Left ventricle myocardium inferior (tissue), 1 donor: ENCODE data around the gene KIF11. TPM values are rescaled to one million over a fixed set of nuclear protein-coding genes. Genes with fewer than 3 reads are reported as not detected.

Source experiments
- DNase-seq: peaks from one replicate; pipeline ENCODE4 v3.0.0-alpha.2; 2020
- H3K27ac ChIP-seq: fragments of 200-600 bp; replicated peaks from 2 replicates; pipeline ENCODE4 v1.8.0; 2021
- H3K27me3 ChIP-seq: fragments of 200-600 bp; 2 replicates; pipeline ENCODE4 v1.8.0; 2021; ENCODE audit warnings: low read depth
- H3K36me3 ChIP-seq: fragments of 200-600 bp; 2 replicates; pipeline ENCODE4 v1.8.0; 2021
- H3K4me1 ChIP-seq: fragments of 200-600 bp; 2 replicates; pipeline ENCODE4 v1.8.0; 2021
- H3K4me3 ChIP-seq: fragments of 200-600 bp; 2 replicates; pipeline ENCODE4 v1.8.0; 2021; ENCODE audit warnings: mild to moderate bottlenecking, moderate library complexity
- H3K9me3 ChIP-seq: fragments of 200-600 bp; replicated peaks from 2 replicates; pipeline ENCODE4 v1.8.0; 2021
- CTCF ChIP-seq: fragments of 200-600 bp; IDR thresholded peaks from 2 replicates; pipeline ENCODE4 v1.8.0; 2021; ENCODE audit warnings: antibody characterized with exemption, mild to moderate bottlenecking, borderline replicate concordance
- intact Hi-C: fragments of 100-400 bp; cut with micrococcal nuclease; formaldehyde crosslinking; loops from one replicate; pipeline ENCODE4 v1.11.0; 2022
- total RNA-seq: library from RNA; stranded (reverse); fragmentation: NEBNext Ultra II Directional; extraction: Animal tissue kit (Norgen Biotek cat#: 25700); gene quantifications from one replicate; pipeline ENCODE4 v1.2.1, GENCODE V29; 2021
- donor health status: DM: no; HTN: yes; CAD: no; lungs with severe emphysema.

Gene KIF11
- total RNA-seq, 1 donor from 2014 or later = 0.96 TPM

GRCh38 chr10:92695679-92696605 is 103.0 kb downstream of the KIF11 start:
- Histone ChIP-seq H3K9me3 (no peaks in the 10 kb centered on the region), H3K4me1 (peaks cover 37% of the 10 kb centered on the region), H3K36me3 (peaks cover 9% of the 10 kb centered on the region), H3K4me3 (peak overlapping the region; percentile 32), H3K27me3 (peaks cover 98% of the 10 kb centered on the region), H3K27ac (no peak overlapping the region)
- intact Hi-C loops = no loop called here
- TF ChIP-seq CTCF = no peak
- no peak for DNase-seq

GRCh38 chr10:92696606-92697383 is 103.9 kb downstream of the KIF11 start:
- no peak for TF ChIP-seq CTCF
- no peak for DNase-seq
- H3K36me3 ChIP-seq = peaks cover 9% of the 10 kb centered on the region
- H3K4me3 ChIP-seq = no peak overlapping the region
- H3K4me1 ChIP-seq = peaks cover 33% of the 10 kb centered on the region
- H3K27ac ChIP-seq = no peak overlapping the region
- intact Hi-C loops = no loop called here
- peaks cover 98% of the 10 kb centered on the region for H3K27me3 ChIP-seq
- no peaks in the 10 kb centered on the region for H3K9me3 ChIP-seq

- Histone ChIP-seq H3K4me3 (no peak overlapping the region), H3K27me3 (peaks cover 97% of the 10 kb centered on the region), H3K9me3 (no peaks in the 10 kb centered on the region), H3K27ac (no peak overlapping the region), H3K36me3 (peaks cover 6% of the 10 kb centered on the region), H3K4me1 (peaks cover 22% of the 10 kb centered on the region)
- no peak for DNase-seq
- intact Hi-C loops = no loop called here
- TF ChIP-seq CTCF = no peak
Measured at GRCh38 chr10:92697663-92698511, 105.0 kb downstream of the KIF11 start.

- Histone ChIP-seq H3K4me3 (peak overlapping the region; percentile 62), H3K27ac (no peak overlapping the region), H3K9me3 (no peaks in the 10 kb centered on the region), H3K4me1 (peaks cover 19% of the 10 kb centered on the region), H3K27me3 (peaks cover 97% of the 10 kb centered on the region), H3K36me3 (peaks cover 6% of the 10 kb centered on the region)
- TF ChIP-seq CTCF = no peak
- intact Hi-C loops = no loop called here
- no peak for DNase-seq
Measured at GRCh38 chr10:92699193-92699517, 106.2 kb downstream of the KIF11 start.
